NCI-H1048 (cell line): Measurements from ENCODE around the gene ITGAV.

Experiments
- DNase-seq: peaks from one replicate; lab custom pipeline; 2025; lab: John Stamatoyannopoulos, UW

The ITGAV gene

DNA sequence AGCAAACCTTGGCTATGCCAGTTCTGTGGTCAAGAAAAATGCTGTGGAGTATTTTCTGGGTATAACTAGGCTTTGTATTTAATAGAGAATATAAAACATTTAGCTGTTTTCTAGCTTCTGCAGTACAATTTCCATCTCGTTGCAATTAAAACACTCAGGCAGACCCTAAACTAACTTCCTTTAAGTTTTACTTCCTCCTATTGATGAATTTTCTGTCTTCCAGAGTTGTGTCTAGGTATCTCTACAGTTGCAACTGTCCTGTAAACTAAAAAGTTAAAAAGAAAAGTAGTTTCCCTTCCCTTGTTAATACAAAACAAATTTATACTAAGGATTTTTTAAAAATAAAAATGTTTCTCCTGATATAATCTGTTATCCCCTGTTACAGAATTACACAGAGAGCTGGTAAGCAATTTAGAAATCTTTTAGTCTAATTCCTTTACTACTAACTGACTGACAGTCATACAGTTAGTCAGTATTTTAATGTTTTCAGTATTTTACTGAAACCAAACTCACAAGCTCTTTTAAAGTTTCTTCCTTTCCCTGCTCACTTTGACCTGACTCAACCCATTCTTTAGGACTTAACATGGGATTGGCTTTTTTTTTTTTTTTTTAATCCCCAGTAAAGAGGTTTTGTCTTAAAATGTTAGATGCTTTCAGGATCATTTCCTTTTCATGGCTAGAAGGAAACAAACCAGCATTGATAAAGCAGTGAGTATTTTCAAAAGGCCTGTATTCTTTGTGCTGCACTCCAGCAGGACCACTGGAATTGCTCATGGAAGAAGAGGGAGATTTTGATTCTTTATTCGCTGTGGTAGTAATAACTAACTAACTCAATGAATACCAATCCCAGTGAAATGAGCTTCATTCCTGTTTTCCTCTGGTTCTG is 22.9 kb downstream of the ITGAV start:
- DNase-seq: no peak

DNA sequence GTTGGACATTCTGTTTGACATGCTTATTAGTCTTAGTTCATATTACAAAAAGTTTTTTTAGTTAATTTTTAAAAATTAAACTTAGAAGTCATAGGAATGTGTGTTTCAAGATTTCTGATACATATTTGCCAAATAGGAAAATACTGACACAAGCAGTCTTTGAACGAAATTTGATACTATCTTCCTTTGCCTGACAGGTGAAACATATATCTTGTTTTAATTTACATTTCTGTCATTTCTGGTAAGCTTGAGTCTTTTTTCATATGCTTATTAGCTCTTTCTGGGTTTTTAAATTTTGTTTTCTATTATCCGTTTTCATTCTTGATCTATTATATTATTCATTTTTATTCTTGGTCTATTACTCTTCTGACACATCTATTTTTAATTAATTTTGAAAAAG is 24.5 kb downstream of the ITGAV start:
- DNase-seq: no peak

DNA sequence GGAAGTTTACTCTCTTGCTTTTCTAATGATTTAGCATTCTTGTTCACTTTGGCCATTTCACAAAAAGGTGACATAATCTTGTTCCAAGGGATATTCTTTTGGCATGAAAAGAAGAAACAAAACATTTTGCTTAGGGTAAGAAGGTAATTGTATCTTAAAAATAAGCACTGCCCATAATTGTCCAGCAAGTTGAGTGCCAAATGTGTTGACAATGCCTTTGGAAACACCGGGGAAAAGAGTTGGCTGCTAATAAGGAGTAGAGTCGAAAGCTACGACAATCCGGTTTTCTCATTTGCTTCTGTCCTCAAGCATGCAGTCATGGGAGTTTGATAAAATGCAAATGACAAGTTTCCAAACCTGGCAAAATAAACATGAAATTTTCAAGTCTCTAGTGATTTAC is 27.3 kb downstream of the ITGAV start:
- no peak for DNase-seq

DNA sequence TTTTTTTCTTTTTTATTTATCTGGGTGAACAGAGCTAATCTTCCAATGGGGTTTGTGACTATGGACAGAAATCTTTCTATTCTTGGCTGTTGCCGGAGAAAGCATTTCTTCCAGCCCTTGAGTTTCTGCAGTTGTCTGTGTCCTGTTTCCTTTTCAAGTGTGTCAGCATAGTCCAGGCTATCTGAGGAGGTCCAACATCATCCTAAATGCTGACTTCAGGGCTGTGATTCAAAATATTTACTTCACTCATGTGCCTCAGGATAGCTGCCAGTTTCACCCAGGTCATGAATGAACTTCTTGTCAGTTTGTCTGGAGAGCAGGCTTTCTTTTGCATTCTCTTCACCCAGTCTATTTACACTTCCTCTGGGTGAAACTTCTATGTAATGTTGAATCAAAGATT is 27.9 kb downstream of the ITGAV start:
- no peak for DNase-seq

DNA sequence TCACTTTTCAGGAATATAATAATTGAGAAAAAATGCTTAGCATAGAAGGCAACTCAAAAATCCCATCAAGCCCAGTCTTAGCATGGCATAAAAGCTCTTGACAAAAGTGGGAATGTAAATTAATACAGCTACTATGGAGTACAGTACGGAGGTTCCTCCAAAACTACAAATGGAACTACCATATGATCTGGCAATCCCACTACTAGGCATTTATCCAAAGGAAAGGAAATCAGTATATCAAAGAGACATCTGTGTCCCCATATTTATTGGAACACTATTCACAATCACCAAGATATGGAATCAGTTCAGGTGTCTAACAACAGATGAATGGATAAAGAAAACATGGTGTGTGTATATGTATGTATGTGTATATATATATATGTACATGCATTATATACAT is 28.8 kb downstream of the ITGAV start:
- DNase-seq: no peak

DNA sequence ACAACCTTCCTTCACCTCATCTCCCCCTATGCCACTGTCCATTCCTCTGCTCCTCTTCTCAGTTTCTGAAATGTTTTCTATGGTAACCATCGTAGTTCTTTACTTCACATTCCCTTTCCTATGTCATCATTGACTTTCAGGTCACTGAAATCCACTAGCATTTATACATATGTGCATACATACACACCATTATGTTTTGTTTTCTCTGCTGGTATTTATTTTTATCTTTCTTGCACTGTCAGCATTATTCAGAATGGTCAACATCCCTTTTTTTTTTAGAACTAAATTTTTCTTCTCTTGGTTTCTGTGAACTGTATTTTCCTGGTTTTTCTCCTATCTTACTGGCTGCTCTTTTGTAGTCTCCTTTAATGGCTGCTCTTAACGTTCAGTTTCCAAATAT is 33.2 kb downstream of the ITGAV start:
- no peak for DNase-seq

DNA sequence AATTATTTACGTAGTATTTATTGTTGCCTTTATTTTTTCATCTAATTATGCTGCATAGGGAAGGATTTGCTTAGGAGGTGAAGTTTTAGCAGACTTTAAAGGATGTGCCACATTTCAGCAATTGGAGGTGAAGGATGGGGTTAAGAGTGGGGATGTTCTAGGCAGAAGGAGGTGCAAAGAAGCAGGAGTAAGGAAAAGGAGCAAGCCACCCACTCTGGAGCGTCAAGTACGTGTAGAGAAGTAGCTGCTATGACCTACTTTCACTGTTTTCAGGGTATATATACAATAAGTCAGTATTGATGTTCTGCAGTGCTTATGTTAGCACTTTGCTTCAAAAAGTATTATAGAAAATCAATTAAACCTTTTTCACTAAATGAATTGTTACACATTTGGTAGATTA is 34.4 kb downstream of the ITGAV start:
- DNase-seq: no peak

DNA sequence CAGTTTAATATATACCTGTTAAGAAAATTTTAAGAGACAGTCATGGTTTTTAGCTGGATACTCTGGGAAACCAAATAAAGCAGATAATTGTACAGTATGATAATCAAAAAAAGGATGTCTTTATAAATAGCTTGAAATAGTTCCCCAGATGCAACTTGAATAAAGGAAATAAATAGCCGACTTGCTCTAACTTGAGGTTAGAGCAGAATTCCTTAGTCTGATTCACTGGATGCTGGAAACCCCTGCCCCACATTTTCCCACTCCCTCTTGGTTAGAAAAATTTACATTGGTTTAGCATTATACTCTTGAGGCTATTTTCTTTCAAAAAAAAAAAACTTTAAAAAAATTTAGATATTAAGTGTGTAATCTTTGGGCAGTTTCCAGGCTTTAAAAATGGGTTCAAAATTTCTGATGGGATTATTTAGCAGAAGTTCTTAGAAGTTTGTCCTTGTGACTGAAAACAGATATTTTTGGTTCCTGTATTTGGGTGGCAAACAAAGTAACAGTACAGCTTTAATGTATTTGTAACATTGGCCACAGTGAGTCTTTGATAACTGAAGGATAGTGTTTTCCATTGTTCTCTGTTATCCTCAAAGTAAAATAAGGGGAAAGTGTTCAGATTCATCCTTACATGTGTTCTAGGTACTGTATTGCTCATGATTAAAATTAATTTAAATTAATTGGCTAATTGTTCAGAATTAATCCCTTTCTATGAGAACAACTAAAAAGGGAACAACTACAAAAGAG is 39.6 kb downstream of the ITGAV start:
- no peak for DNase-seq

DNA sequence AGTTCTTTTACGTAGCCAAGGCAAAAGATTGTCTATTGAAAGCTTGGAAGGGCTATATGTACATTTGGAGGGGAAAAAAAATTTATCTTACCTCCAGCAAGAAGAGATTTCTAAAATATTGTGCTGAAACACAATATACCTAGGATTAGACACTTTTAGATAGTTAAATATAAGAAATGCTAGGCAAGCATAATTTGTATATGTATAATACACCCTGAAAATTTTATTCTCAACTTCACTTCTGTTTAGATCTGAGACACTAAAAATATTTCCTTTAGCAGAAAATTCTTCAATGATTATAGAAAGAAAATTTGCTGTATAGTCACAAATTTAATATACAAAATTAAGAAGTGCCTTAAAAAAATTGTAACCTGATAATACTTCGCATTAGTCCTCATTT is 42.6 kb downstream of the ITGAV start:
- no peak for DNase-seq

DNA sequence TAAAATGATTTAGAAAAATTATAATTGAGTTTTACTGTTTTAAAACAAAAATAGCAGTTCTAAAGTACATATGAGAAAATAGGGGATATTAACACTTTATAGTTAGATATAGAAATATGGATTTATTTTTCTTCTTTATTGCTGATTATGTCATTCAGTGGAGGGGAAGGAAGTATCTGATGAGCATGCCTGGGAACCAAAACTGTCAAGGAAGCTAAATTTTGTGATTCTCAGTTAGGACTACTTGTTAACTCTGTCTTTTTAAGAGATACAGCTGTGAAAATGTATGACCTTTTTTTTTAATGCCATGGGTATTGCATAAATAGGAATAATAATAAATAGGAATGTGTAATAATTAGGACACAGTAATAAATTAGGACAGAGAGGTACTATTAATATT is 44.8 kb downstream of the ITGAV start:
- no peak for DNase-seq

DNA sequence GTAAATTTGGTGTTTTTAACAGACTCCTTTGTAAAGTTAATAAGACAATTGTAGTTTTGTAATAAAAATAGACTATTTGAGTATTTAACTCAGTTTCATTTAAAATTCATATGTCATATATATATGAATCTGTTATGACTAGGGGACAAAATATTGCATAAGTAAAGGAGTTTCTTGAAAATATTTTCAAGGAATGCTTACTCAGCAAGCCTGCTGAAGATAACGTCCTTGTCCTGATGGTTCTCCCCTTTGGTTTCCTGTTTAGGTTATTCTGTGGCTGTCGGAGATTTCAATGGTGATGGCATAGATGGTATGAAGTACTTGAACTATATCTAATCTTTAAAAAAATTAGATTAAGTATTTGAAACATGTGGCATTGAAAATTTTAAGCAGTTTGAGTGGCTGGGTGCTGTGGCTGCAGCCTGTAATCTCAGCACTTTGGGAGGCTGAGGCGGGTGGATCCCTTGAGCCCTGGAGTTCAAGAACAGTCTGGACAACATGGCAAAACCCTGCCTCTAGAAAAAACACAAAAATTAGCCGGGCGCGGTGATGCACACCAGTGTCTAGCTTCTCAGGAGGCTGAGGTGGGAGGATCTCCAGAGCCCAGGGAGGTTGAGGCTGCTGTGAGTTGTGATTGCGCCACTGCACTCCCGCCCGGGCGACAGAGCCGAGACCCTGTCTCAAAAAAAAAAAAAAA is 47.1 kb downstream of the ITGAV start:
- DNase-seq: no peak

DNA sequence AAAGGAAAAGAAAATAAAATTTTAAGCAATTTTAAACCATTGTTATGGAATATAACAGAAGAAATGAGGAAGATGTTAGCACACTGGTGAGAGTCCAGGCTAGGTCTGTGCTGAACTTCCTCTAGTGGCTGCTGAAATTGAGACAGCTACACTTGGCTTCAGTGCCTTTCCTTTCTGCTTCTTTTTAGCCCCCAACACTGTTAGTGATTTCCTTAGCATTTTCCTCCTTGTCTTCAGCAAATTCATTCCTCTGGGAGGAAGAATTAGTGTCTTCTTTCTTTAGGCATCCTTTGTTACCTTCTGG is 47.6 kb downstream of the ITGAV start:
- no peak for DNase-seq

DNA sequence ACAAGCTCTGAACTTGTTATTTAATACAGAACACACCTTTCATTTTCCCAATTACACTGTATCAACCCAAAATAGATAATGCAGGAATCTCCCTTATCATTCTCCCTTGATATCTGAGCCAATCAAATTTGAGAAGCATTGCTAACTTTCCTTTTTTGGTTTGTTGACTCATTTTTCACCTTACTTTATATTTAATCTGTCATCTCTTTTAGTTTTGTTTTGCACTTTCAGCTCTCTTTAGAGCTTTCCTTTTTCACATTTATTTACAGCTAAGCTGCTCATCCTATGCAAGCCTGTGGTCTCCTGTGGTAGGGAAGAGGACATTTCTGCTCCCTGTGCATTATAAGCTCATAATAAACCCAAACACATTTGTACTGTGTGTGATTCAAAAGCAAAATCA is 50.1 kb downstream of the ITGAV start:
- DNase-seq: no peak

DNA sequence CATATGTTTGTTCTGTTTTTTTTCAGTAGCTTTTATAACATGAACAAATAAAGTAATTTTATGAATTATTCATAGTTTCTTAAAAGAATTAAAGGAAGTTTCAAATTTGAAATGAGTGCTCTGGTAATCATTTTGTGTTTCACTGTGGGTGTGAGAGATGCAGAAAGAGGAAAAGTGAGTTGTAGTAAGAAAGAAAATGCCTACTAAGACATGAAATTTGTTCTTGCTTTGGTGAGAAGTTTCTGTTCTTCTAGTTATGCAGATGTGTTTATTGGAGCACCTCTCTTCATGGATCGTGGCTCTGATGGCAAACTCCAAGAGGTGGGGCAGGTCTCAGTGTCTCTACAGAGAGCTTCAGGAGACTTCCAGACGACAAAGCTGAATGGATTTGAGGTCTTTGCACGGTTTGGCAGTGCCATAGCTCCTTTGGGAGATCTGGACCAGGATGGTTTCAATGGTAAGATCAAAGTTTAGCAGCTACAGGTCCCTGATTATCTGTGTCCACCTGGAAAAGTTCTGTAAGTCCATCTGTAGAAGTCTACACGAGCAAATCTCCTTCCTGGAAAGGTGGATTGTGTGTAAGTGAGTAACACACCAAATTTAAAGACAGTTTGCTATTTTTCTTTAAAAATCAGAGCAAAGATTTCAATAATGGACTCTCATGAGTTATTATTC is 51.4 kb downstream of the ITGAV start:
- no peak for DNase-seq

DNA sequence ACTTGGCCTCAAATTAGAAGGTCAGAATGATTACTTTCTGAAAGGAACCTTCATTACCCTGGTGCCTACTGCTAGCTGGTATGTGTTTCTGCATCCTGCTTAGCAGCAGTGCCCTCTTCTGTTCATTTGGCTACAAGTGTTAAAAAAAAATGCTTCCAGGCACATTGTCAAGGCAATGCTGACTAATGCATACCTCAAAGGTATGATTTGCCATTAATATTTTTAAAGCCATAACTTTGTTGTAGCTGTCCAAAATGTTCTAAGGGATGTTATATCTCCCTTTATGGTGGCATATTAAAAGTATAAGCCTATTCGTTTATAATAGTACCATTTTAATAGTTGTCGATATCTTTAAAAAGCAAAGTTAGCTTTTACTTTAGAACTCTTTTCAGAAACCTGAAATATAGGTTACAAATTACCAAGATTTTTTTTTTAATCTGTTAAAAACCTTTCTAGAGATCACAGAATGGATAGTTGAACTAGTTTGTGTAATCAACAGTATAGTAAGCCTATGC is 52.0 kb downstream of the ITGAV start:
- peak; percentile 18 for DNase-seq

DNA sequence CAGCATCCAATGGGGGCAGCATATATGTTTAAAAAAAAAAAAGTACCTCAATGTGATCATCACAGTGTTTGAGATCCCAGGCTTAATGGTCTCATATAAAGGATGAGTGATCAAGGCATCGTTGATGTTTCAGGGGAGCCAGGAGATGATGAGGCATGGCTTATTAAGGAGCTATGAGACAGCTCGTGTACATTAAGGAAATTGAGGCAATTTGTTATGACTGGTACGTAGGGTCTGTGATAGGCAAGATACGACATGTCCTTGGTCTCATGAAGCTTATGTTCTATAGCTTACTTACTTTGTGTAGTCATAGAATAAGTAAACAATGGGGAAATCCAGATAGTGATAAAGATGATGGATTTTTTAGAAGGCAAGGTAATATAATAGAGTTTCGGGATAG is 54.9 kb downstream of the ITGAV start:
- no peak for DNase-seq

DNA sequence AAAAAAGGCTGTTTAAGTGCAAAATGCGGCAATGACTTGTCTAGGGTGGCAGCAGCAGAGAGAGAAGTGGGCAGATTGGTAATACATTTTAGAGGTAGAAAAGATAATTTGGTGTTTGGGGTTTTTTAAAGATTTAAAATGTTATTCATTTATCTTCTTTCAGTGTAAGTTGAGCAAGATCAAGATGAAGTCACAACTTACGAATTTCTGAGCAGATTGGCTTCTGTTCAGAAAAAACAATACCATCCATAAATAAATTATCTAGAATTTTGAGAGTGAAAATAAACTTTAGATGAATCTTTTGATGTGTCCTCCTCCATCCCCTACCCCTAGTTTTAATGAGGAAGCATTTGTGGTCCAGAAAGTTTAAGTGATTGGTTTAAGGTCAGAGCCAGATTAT is 56.1 kb downstream of the ITGAV start:
- no peak for DNase-seq

DNA sequence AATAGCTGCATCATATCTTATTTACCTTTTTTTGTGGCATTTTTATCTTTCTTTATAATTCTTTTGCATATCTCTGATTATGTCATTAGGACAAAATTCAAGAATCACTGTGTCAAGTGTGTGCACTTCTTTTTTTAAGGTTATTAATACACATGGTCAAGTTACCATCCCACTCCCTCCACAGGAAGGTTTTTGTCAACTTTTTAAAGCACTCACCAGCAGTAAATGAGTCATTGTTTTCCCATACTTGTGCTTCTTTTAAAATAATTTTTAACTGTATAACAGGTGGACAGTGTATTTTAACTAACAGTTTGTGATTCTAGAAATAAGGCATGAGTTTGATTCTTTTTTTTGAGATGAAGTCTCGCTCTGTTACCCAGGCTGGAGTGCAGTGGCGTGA is 58.3 kb downstream of the ITGAV start:
- DNase-seq: no peak

DNA sequence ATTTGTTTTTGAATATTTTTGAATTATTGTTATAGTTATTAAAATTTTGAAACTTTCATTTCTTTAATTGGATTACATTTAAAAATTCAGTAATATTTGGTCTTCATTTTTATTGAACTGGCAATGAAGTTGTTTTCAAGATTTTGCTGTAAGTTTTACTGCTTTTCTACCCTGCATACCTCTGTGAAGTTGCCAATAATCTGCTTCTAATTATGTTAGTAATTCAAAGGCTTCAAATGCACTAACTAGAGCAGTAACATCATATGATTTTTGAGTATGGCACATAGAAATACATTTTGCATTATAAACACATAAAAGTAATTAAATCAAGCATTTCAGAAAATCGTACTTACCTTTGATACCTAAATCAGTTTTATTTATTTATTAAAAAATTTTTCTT is 63.7 kb downstream of the ITGAV start:
- no peak for DNase-seq

DNA sequence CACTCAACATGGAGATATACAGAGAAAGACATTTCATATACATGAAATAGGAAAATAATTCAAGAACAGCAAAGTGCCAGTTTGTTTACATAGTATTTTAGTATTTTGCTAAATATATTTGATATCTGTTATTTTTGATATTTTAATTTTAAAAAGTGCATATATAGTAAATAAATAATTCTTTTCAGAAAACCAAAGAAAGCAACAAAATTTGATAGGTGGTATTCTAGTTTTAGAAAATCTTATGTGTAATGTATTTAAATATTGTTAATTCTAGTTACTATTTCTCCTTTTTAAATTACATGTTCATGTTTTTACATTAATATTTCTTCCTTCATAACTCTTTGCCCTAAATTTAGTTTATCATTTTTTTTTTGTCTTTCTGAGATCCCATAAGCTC is 69.5 kb downstream of the ITGAV start:
- DNase-seq: no peak

DNA sequence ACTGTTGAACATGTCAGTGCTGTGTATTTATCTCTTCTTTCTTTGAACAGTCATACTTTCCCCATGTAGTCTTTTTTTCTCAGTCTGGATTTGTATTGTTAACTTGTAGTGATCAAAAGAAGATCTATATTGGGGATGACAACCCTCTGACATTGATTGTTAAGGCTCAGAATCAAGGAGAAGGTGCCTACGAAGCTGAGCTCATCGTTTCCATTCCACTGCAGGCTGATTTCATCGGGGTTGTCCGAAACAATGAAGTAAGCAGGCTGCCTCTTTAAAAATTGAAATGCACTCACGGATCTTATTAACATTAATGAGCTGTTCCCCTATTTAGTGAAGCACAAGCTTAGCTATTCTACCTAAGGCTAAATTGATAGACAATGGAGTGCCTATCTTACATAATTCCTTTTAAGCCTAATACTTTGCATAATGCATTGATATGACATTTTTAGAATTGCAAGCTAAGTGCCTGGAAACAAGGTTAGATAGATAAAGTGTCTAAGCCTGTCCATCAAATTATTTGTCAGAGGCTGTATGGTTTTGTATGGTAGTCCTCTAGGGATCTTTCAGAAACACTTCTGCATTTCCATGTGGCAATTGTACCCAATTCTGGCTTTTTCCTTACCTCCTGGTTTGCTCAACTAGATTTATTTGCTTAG is 74.7 kb downstream of the ITGAV start:
- peak; percentile 68 for DNase-seq

DNA sequence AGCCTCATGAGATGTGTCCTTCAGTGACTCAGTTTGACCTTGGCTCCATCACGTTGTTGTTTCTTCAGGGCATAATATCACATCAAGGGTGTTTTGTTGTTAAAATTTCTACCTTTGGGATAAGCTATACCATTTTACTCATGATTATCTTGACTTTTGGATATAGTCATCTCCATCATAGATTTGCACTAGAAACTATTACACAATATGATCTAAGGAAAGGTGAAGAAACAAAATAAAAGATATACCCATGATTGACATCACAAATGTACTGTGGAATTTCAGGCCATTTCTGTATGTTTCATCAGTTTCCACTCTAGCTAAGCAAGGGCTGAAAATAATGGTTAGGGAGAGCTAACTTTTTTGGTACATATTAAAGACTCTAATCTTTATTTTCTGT is 79.3 kb downstream of the ITGAV start:
- DNase-seq: no peak
